ENCODE measurements around the gene RIPK1. TPM values are rescaled to one million over a fixed set of nuclear protein-coding genes. Genes with fewer than 3 reads are reported as not detected.
A peak's percentile ranks its signal among the peaks of the same experiment; 100 is the strongest.
"Not testable (repeated sequence)": the region's sequence is repeated elsewhere in the genome, so short reads cannot be mapped to it uniquely, and the experiment has no call there.

The RIPK1 gene
- polyA plus RNA-seq (ENCODE audit: insufficient read length in 10 of 10): 10 to 100 TPM; 10.4 to 16.4 (median 12.4) TPM
- long read RNA-seq, donor 1: 0 reads
- long read RNA-seq, donor 2, full-length matches to known transcripts: 1 of 1 reads
- long read RNA-seq, donor 2, partial matches to known transcripts: 0 of 1 reads
- long read RNA-seq, donor 2, other reads (novel, unspliced or antisense): 0 of 1 reads
- long read RNA-seq, donor 3: 0 reads
- long read RNA-seq, donor 4: 0 reads
- long read RNA-seq, donor 5, full-length matches to known transcripts: 4 of 27 reads
- long read RNA-seq, donor 5, partial matches to known transcripts: 23 of 27 reads
- long read RNA-seq, donor 5, other reads (novel, unspliced or antisense): 0 of 27 reads
- long read RNA-seq, donor 6, full-length matches to known transcripts: 1 of 1 reads
- long read RNA-seq, donor 6, partial matches to known transcripts: 0 of 1 reads
- long read RNA-seq, donor 6, other reads (novel, unspliced or antisense): 0 of 1 reads
- long read RNA-seq, donor 7, full-length matches to known transcripts: 1 of 1 reads
- long read RNA-seq, donor 7, partial matches to known transcripts: 0 of 1 reads
- long read RNA-seq, donor 7, other reads (novel, unspliced or antisense): 0 of 1 reads
- long read RNA-seq, donor 8, full-length matches to known transcripts: 1 of 1 reads
- long read RNA-seq, donor 8, partial matches to known transcripts: 0 of 1 reads
- long read RNA-seq, donor 8, other reads (novel, unspliced or antisense): 0 of 1 reads
- long read RNA-seq, donor 9: 0 reads

DNA sequence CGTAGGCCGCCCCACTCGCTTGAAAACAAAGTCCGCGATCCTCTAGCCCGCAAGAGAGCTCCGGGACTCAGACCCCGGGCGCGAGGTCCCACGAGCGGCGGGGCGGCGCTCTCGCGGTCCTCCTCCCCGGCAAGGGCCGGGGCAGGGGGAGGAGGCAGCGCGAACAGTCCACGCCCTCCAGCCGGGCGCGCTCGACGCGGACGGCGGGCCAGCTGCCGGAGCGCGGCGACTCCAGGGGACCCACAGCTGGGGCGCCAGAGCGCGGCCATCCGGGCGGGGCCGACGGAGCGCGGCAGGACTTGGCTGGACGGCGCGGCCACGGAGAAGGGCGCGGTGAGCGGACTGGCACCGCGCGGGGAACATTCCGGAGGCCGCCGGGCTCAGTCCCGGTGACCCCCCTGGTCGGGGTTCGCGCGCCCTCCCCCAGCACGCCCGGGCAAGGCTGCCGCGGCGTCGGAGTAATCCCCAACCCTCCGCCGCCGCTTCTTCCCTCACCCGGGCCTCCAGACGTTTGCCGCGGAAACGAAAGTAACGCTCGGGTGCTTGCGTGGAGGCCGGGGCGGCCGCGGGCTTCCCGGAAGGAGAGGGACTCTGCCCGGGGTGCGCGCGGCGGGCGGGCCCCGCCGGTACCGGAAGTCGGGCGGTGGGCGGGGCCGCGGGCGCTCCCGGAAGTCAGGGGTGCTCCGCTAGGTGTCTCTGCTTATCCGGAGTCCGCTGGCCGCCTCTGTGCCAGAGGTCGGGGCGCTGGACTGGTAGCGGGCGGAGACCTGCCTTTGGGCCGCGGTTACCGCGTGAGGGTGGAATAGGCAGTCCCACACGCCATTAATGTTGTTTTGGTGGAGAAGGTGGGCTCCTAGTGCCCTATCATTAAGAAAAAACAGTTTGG, at the start of gene RIPK1:
TSS of gene RIPK1 (plus strand) at position 166 of the 886 bp plus-strand sequence. CDS start 8,330 bp downstream, outside the sequence.
- peak; percentile 89 to 97 (median 93) for DNase-seq

DNA sequence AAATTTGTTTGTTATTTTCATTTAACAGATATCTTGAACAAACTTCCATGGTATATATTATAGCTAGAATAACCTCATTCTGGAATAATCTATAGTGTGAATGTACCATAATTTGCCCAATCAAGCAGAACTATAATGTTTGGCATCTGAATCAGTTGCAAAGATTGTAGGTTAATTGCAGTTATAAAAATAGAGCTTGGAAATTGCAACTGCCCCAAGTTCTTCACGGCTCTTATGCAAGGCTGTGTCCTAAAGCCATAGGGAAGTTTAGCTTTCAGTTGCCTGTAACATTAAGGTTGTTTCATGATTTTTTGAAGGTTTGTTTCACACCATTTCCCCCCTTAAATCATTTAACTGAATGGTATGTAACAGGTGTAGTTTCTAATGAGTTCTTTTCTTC, 49.2 kb upstream of the RIPK1 start:
- DNase-seq: no peak

DNA sequence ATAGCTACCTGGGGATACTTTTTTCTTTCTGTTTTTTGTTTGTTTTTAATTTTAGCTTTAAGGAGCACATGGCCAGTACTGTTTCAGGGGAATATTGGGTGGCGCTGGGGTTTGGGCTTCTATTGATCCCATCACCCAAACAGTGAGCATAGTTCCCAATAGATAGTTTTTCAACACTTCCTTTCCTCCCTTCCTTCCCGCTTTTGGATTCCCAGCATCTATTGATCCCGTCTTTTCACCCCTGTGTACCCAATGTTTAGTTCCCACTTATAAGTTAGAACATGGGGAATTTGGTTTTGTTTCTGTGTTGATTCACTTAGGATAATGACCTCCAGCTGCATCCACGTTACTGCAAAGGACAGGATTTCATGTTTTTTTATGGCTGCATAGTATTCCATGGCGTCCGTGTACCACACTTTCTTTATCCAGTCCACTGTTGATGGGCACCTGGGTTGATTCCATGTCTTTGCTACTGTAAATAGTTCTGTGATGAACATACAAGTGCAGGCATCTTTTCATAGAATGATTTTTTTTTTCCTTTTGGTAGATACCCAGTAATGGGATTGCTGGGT, 48.5 kb upstream of the RIPK1 start:
- DNase-seq: no peak

DNA sequence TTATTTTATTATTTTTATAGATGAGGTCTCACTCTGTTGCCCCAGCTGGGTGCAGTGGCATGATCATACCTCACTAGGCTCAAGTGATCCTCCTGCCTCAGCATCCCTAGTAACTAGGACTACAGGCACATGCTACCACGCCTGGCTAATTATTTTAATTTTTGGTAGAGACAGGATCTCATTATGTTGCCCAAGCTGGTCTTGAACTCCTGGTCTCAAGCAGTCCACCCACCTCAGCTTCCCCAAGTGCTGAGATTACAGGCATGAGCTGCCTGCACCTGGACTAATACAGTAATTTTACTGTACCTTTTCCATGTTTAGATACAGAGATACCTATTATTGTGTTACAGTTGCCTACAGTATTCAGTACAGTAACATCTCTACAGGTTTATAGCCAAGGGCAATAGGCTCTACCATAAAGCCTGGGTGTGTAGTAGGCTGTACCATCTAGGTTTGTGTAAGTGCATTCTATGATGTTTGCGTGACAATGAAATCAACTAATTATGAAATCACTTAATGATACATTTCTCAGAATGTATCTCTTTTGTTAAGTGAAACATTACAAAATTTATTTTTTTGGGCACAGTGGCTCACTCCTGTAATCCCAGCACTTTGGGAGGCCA, 47.2 kb upstream of the RIPK1 start:
- not testable (repeated sequence) for DNase-seq

DNA sequence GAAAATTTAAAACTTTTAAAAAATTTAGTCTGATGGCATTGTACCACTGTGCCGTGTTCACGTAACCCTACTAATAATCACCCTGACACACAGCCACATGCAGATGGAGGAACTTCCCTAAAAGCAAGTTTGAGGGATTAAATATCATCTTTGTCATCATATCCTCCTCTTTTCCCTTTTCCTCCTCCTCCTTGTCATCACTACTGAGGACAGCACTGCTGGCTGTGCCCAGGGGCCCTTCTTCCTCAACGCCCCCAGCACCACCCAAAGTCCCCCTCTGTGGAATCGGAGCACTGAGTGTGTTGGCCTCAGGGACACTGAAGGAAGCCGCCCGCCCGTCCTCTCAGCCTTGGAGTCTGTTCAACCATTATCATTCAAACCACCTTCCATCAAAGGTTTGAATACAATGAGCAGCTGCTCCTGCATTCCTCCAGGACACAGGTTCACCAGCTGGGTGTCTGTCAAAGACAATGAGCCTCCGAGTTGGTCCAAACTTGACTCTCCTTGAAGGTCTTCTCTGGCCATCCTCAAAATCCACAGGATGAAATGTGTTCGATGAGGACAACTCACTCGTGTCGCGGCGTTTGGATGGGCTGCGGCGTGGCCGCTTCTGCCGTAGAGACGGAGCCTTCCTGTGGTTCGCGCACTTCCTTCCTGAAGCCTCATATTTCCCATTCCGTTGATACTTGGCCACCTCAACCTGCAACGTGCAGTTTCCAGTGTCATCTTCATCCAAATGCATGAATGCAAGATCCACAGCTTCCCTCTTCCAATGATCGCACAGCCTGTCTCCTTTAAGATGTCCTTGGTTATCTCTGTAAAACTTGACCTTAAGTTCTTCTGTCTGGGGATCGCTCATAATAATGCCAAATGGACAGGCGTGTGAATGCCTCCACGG, 45.3 kb upstream of the RIPK1 start:
- peak in 1 of 3 donors; percentile 48 for DNase-seq

DNA sequence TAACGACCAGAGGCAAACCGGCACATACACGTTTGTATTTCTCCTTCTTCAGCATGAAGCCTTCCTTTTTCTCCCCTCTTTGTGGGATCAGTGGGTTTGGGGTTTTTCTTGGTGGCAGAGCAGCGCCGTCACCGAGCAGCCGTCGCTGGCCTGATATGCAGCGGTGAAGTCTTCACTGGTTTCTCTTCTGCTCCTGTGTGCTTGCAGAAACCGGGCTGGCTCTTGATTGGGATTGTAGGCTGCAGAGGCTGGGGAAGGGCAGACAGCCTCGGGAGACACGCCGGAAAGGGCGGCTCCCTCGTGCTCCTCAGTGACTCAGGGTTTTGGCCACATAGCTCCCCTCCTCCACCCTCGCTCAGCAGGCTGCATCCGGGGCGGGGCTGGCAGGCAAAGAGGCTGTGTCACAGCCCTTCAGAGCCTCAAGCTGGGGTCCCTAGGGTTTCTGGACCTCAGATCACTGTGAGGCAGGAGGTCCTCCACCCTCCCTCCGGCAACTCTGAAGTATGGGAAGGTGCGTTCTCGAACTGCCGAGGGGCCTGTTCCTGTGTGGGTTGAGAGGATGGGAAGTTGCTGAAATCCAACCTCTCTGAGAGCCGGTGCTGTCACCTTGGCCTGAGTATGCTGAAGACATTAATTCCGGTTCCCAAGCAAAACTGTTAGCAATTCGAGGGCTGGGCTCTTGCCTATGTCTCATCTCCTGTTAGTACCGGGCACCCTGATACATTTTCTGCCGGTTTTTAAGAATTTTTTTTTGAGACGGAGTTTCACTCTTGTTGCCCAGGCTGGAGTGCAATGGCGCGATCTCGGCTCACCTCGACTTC, 44.4 kb upstream of the RIPK1 start:
- DNase-seq: peak; percentile 81 to 92 (median 85)

DNA sequence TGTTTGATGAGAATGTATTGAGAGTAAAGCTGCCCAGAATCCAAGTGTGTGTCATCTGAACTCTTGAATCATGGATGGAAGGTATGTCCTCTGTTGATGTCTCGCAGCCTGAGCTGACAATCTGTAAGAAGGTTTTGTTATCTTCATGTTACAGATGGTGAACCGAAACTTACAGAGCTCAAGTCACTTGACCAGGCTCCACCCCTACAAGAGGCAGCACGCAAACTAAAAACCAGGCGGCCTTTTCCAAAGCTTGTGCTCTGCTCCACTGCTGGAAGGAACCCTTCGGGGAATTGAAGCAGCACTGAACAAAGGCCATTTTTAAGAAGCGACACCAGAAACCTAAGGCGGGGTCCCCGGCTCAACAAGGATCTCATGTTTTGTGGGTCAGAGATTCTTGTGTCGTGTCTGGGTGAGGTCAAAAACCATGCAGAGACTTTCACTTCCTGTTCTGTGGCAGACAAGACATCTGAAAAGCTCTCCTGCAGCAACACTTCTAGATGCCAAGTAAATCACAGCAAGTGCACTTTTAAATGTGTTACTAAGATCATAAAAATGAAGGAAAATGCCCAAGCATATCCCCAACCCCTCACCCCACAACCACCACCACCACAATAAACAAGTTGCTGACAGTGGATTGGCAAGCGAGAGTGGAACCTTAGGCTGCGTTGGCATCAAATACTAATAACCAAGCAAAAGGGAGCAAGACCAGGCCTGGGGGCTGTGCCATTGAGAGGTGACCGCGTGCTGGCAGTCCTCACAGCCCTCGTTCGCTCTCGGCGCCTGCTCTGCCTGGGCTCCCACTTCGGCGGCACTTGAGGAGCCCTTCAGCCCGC, 41.3 kb upstream of the RIPK1 start:
- peak in 2 of 3 donors; percentile 30 to 51 for DNase-seq

DNA sequence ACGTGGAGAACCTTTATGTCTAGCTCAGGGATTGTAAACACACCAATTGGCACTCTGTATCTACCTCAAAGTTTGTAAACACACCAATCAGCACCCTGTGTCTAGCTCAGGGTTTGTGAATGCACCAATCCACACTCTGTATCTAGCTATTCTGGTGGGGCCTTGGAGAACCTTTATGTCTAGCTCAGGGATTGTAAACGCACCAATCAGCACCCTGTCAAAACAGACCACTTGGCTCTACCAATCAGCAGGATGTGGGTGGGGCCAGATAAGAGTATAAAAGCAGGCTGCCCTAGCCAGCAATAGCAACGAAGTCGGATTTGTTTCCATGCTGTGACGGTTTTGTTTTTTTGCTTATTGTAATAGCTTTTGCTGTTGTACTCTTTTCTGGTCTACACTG, 40.1 kb upstream of the RIPK1 start:
- not testable (repeated sequence) for DNase-seq

DNA sequence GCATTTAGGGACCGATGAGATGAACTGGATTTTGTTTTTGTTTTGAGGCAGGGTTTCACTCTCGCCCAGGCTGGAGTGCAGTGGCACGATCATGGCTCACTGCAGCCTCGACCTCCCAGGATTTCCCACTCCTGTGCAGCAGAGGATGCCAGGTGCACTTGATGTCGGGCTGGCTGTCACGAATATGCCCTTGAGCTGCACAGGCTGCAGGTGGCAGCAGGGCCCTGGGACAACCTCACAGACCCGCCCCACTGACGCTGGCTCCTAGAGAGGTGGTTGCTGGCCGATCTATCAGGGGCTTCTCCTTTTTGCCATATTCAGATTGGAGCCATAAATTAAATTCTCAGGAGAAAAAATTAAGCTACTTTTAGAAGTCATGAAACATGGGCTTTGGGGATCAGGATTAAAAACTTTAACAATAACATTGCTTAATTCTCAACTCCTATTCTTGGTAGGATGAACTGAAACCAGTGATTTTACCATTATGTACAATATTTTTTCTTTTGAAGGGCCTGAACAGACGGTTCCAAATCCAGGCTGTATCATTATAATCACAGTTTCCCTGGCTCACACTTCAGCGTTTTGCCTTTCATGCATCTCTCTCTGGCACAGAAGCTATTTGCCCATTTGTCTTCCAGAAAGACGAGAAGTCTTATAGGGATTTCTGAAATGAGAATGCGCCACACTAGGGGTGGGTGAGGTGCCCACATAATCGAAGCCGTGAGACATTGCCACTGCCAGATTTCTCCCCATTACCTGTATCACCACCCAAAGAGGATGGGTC, 36.2 kb upstream of the RIPK1 start:
- no peak for DNase-seq

DNA sequence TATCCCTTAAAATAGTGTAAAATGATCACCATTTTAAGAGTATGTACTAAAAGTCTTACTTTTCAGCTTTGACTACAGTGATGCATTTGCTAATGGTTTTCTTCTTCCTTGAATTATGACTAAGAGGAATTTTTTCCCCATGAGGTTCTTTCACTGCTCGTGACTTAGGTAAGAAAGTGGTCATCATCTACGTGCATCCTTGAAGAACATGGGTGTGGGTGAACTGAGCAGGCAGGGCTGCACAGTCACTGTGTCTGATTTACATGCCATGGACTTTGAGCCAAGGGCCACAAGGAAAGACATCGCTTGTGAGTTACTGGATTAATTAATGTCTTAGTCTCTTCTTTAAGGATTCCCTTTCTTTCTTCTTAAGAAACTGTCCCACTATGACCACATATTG, 35.3 kb upstream of the RIPK1 start:
- DNase-seq: no peak

DNA sequence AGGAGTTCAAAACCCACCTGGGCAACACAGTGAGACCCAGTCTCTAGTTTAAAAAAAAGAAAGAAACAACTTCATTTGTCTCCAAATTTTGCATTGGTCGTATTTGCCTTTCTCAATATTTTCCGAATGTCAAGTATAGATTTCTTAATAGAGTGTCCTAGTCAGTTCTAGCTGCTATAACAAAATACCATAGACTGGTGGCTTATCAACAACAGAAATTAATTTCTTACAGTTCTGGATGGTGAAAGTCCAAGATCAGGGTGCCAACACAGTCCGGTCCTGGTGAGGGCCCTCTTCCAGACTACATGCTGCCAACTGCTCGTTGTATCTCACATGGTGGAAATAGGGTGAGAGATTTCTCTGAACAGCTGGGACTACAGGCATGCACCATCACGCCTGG, 34.6 kb upstream of the RIPK1 start:
- DNase-seq: no peak

DNA sequence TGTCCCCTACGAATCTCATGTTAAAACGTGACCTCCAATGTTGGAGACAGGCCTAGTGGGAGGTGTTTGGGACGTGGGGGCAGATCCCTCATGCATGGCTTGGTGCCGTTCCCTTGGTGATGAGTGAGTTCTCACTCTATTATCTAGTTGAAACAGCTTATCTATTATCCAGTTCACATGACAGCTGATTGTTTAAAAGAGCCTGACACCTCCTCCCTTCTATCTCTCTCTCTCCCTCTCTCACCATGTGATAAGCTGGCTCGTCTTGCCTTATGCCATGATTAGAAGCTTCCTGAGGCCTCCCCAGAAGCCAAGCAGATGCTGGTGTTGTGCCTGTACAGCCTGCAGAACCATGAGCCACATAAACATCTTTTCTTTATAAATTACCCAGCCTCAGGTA, 32.9 kb upstream of the RIPK1 start:
- DNase-seq: no peak

DNA sequence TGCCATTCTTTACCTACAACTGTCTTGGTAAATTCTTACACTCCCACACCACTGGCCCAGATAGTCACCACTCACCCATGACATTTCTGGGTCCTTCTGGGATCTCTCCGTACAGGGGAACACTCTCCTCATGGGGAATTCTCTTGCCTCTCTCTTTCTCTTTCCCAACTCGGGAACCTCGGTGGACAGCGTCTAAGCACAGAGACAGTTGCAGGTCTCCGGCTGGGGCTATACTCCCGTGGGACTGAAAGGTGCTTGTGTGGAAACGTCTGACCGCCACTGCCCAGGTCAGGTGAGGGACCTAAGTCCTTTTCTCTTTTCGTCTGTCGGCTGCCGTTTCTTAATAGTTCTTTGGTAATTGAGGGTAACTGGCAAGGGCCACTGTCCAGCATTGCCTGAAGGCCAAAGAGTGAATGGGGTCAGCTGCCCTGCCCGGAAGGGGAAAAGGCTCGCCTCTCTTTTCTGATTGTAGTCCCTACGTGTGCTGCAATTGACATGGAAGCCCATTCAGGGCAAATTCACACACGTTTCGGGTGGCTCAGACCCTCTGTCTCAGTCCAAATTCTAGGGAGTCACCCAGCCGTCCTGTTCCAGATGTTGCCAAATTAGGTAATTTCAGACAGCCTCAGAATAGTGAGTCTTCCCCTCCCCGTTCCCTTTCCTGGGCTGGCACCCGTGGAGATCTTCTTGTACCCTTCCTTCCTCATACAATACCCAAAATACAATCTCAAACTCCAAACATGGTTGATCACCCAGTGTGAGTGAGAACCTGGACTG, 31.2 kb upstream of the RIPK1 start:
- DNase-seq: no peak

DNA sequence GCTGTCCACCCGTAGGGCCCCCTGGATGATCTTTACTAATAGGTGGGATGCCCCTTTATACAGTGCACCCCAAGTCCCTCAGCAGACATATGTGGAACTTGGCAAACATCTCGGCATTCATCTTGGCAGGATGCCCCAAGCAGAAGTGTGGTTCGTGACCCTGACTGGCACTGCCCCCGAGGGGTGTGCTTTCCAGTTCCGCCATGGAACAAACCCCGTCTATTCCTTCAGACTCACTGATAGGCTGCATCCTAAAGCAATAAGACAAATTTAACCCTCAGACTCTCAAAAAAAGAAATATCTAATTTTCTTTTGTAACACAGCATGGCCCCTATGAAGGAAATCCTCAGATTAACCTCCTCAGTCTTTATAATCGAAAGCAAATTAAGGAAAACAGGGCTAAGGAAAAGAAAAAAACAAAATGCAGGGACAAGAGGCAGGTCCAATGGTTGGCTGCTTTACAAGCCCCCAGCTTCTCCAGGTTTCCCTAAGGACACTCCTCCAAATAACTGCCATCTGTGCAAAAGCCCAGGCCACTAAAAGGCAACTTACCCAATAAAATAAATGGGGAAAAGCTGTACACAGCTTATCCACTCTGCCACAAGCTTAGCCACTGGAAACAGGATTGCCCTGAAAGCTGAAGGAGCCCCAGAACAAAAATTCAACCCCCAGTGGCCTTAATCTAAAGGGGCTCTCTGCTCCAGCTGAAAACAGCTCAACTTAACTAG, 30.5 kb upstream of the RIPK1 start:
- no peak for DNase-seq

DNA sequence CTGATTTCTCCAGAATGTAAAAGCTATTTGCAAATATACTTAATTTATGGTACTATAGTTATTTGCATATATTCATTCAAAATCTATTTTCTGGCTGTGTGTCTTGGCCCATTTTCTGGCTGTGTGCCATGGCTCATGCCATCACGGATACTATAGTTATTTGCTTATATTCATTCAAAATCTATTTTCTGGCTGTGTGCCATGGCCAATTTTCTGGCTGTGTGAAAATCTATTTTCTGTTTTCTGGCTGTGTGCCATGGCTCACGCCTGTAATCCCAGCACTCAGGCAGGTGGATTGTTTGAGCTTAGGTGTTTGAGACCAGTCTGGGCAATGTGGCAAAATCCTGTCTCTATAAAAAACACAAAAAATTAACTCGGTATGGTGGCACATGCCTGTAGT, 28.9 kb upstream of the RIPK1 start:
- DNase-seq: no peak

DNA sequence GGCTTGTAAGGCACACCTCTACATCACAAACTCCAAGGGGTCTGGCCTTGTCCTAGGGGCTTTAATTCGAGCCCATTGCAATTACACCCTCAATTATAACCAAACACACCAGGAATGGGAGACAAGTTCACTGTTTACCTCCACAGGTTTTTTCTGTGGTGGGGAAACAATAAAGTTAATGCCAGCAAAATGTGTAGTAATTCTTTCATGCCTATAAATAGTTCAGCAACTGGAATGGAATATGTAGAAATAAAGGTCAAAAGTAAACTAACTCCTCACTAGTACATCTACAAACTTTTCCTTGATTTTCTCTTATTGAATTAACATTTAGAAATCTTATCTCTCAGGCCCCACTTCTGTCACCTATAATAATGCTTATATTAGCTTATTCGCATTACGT, 27.1 kb upstream of the RIPK1 start:
- DNase-seq: no peak

Data from muscle of back (tissue), 13 donors.